IMR-90 (cell line): Measurements from ENCODE around the gene GGA3. TPM values are rescaled to one million over a fixed set of nuclear protein-coding genes. Genes with fewer than 3 reads are reported as not detected.

Experiments used
- ATAC-seq: fragments of 200-7000 bp; cut with Tn5 transposase; 2 replicates; pipeline ENCODE4 v1.9.1; 2020; ENCODE audit warnings: low read depth, mild to moderate bottlenecking, moderate library complexity
- BruUV-seq: library from RNA; stranded (reverse); fragments of 400-500 nt; replicated peaks from 2 replicates; lab custom pipeline; 2021; lab: Mats Ljungman, UMichigan
- CTCF ChIA-PET: fragments of 300-600 bp; formaldehyde crosslinking; extraction: SDS; loops from one replicate; lab custom pipeline; 2021; ENCODE audit warnings: antibody characterized with exemption; lab: Yijun Ruan, JAX
- POLR2A ChIA-PET: fragments of 300-600 bp; sonication (Branson Sonifier 250); formaldehyde crosslinking; loops from one replicate; lab custom pipeline; 2022; ENCODE audit warnings: antibody characterized with exemption; ENCODE audit not compliant: unreplicated experiment; lab: Charles Lee
- DNase-seq: peaks from one replicate; pipeline ENCODE4 v3.0.0; 2013
- H2AFZ ChIP-seq: replicated peaks from 2 replicates; pipeline ENCODE3; 2013; ENCODE audit warnings: low read length, mild to moderate bottlenecking; ENCODE audit not compliant: poor library complexity
- H2AK5ac ChIP-seq: 2 replicates; pipeline ENCODE4 v1.6.1; 2013; ENCODE audit warnings: low read depth, low read length, inconsistent platforms
- H2AK9ac ChIP-seq: replicated peaks from 2 replicates; pipeline ENCODE3; 2013; ENCODE audit warnings: mild to moderate bottlenecking, low read depth, low read length, moderate library complexity; ENCODE audit not compliant: poor library complexity
- H2BK120ac ChIP-seq: 2 replicates; pipeline ENCODE4 v1.6.1; 2013; ENCODE audit warnings: low read depth, low read length, inconsistent platforms
- H2BK15ac ChIP-seq: 3 replicates; pipeline ENCODE4 v1.6.1; 2013; ENCODE audit warnings: low read depth, low read length, inconsistent platforms
- H2BK20ac ChIP-seq: 2 replicates; pipeline ENCODE4 v1.6.1; 2013; ENCODE audit warnings: low read depth, mild to moderate bottlenecking, inconsistent platforms, low read length, moderate library complexity
- H2BK5ac ChIP-seq: 2 replicates; pipeline ENCODE4 v1.6.1; 2013; ENCODE audit warnings: mild to moderate bottlenecking, low read depth, low read length, inconsistent platforms; ENCODE audit not compliant: poor library complexity, severe bottlenecking
- H3K14ac ChIP-seq: replicated peaks from 2 replicates; pipeline ENCODE4 v1.6.1; 2013; ENCODE audit warnings: low read depth, low read length, inconsistent platforms
- H3K18ac ChIP-seq: 2 replicates; pipeline ENCODE4 v1.6.1; 2013; ENCODE audit warnings: low read depth, low read length, control low read depth
- H3K23ac ChIP-seq: 2 replicates; pipeline ENCODE4 v1.6.1; 2013; ENCODE audit warnings: low read depth, low read length, inconsistent platforms
- H3K27ac ChIP-seq: 2 replicates; pipeline ENCODE4 v1.5.1; 2013; ENCODE audit warnings: mild to moderate bottlenecking, control low read depth, low read length; ENCODE audit not compliant: insufficient read depth
- H3K27me3 ChIP-seq: 2 replicates; pipeline ENCODE4 v1.6.1; 2013; ENCODE audit warnings: low read length; ENCODE audit not compliant: control insufficient read depth, insufficient read depth
- H3K36me3 ChIP-seq: 2 replicates; pipeline ENCODE4 v1.6.1; 2013; ENCODE audit warnings: low read length, mixed read lengths; ENCODE audit not compliant: control insufficient read depth, insufficient read depth
- H3K4ac ChIP-seq: 2 replicates; pipeline ENCODE4 v1.6.1; 2013; ENCODE audit warnings: low read depth, low read length, inconsistent platforms
- H3K4me1 ChIP-seq: 2 replicates; pipeline ENCODE4 v1.6.1; 2013; ENCODE audit warnings: low read length, mixed read lengths; ENCODE audit not compliant: control insufficient read depth, insufficient read depth
- H3K4me2 ChIP-seq: 2 replicates; pipeline ENCODE4 v1.6.1; 2013; ENCODE audit warnings: low read depth, mild to moderate bottlenecking, control low read depth, low read length, moderate library complexity
- H3K4me3 ChIP-seq: 2 replicates; pipeline ENCODE4 v1.5.1; 2013; ENCODE audit warnings: low read depth, mild to moderate bottlenecking, control low read depth, low read length, moderate library complexity; ENCODE audit not compliant: insufficient read depth
- H3K56ac ChIP-seq: 2 replicates; pipeline ENCODE4 v1.6.1; 2013; ENCODE audit warnings: low read length, inconsistent platforms; ENCODE audit not compliant: insufficient read depth; ENCODE audit errors: extremely low read depth
- H3K79me1 ChIP-seq, 2 experiments: 2 replicates each; pipeline ENCODE4 v1.6.1; 2013; ENCODE audit warnings: low read length in 2 of 2, inconsistent platforms in 1 of 2, low read depth in 1 of 2
- H3K9ac ChIP-seq: 2 replicates; pipeline ENCODE4 v1.6.1; 2013; ENCODE audit warnings: low read depth, low read length, control low read depth
- H3K9me1 ChIP-seq: 2 replicates; pipeline ENCODE4 v1.6.1; 2013; ENCODE audit warnings: low read length, inconsistent platforms; ENCODE audit not compliant: insufficient read depth
- H3K9me3 ChIP-seq: 2 replicates; pipeline ENCODE4 v1.6.1; 2013; ENCODE audit warnings: low read length; ENCODE audit not compliant: control insufficient read depth, insufficient read depth
- H4K20me1 ChIP-seq: 2 replicates; pipeline ENCODE4 v1.6.1; 2013; ENCODE audit warnings: low read length, inconsistent platforms; ENCODE audit not compliant: insufficient read depth
- H4K5ac ChIP-seq: 2 replicates; pipeline ENCODE4 v1.6.1; 2013; ENCODE audit warnings: mild to moderate bottlenecking, low read depth, low read length, control low read depth
- H4K8ac ChIP-seq, 2 experiments: 2 replicates each; pipeline ENCODE4 v1.6.1; 2013; ENCODE audit warnings: low read depth in 2 of 2, low read length in 2 of 2, control low read depth in 1 of 2, inconsistent platforms in 1 of 2
- H4K91ac ChIP-seq: 2 replicates; pipeline ENCODE4 v1.6.1; 2013; ENCODE audit warnings: low read depth, low read length, inconsistent platforms; ENCODE audit not compliant: insufficient read depth
- CEBPB ChIP-seq: IDR thresholded peaks from 2 replicates; pipeline ENCODE4 v1.6.1; 2012; ENCODE audit warnings: low read depth, low read length, improper control_type of control experiment
- CHD1 ChIP-seq: IDR thresholded peaks from 2 replicates; pipeline ENCODE4 v1.6.1; 2012; ENCODE audit warnings: low read depth, low read length, improper control_type of control experiment
- FOS ChIP-seq: fragments of 150-350 bp; IDR thresholded peaks from 2 replicates; pipeline ENCODE4 v1.6.1; 2016; ENCODE audit warnings: low read depth, low read length
- NFE2L2 ChIP-seq: fragments of 150-350 bp; IDR thresholded peaks from 2 replicates; pipeline ENCODE4 v1.6.1; 2016; ENCODE audit warnings: low read depth, mild to moderate bottlenecking, low read length
- RCOR1 ChIP-seq: IDR thresholded peaks from 2 replicates; pipeline ENCODE4 v1.6.1; 2012; ENCODE audit warnings: mild to moderate bottlenecking, low read length, improper control_type of control experiment; ENCODE audit not compliant: insufficient replicate concordance
- SMC3 ChIP-seq: fragments of 150-350 bp; IDR thresholded peaks from 2 replicates; pipeline ENCODE4 v1.6.1; 2016; ENCODE audit warnings: low read depth, mild to moderate bottlenecking, antibody characterized with exemption, low read length, moderate library complexity
- WGBS, 2 experiments: methylation state at CpG; one replicate each; pipeline versions ENCODE4 v1.1.5 to v1.1.7; 2013; ENCODE audit warnings: missing lambda C conversion rate in 2 of 2; ENCODE audit not compliant: insufficient read length in 1 of 2; ENCODE audit errors: extremely low coverage in 2 of 2; 5-methylcytosine and 5-hydroxymethylcytosine counted together
- dilution Hi-C: fragments of 300-500 bp; cut with HindIII; formaldehyde crosslinking; loops from one replicate; pipeline ENCODE4 v1.14.3; 2018; ENCODE audit warnings: low sequenced_read_pairs; ENCODE audit not compliant: unreplicated experiment
- in situ Hi-C: fragments of 300-500 bp; cut with MboI; formaldehyde crosslinking; loops from 3 replicates; pipeline ENCODE4 v1.14.3; 2019; ENCODE audit warnings: low sequenced_read_pairs, inconsistent platforms, mixed read lengths
- intact Hi-C: fragments of 100-400 bp; cut with micrococcal nuclease; formaldehyde crosslinking; loops from 2 replicates; pipeline ENCODE4 v1.10.0; 2022
- polyA plus RNA-seq, 3 experiments: library from polyadenylated mRNA; depleted of rRNA; stranded (reverse); fragments of >200 nt; gene quantifications; 2 replicates each; pipeline ENCODE4 v1.2.3, GENCODE V29; 2012; ENCODE audit warnings: low replicate concordance in 1 of 3
- total RNA-seq: library from RNA; depleted of rRNA; stranded (reverse); fragments of >200 nt; gene quantifications from 2 replicates; pipeline ENCODE4 v1.2.3, GENCODE V29; 2012

GGA3 gene
- total and polyA plus RNA-seq, 2 of the 4 experiments (the other 2 are of a cell fraction), result 15.1 to 35.2 TPM

DNA sequence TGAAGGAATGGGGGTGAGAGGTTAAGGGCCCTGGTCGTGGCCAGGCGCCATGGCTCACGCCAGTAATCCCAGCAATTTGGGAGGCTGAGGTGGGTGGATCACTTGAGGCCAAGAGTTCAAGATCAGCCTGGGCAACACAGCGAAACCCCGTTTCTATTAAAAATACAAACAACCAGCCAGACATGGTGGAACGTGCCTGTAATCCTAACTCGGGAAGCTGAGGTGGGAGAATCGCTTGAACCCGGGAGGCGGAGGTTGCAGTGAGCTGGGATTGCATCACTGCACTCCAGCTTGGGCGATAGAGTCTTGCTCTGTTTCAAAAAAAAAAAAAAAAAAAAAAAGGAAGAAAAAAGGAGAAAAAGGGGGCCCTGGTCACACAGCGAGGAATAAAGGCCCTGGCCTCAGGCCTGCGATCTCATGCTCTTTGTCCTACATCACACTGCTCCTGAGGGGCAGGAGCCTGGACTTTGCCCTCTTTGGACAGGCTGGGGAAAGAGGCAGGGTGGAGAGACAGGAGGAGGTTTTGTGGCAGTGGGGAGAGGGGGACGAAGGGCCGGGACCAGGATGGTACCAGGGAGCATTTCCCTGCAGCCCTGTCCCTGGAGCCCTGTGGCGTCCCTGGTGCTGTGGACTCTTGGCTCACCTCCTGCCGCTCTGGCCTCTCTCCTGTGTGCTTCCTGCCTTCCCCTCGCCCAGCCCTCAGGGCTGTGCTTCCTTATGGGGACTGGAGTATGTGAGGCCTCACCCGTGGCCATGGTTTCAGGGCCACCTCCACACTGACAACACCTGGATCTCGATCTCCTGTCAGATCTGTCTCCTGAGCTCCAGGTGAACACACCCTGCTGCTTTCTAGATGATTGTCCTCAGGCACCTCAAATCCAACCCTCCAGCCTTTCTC, 47.6 kb upstream of the GGA3 start (continued):
- TF ChIP-seq SMC3, result no peak

- Histone ChIP-seq H3K27me3 (no peaks in the 10 kb centered on the region), H2BK120ac (no peak overlapping the region), H3K9me1 (no peaks in the 10 kb centered on the region), H3K9me3 (no peaks in the 10 kb centered on the region), H3K14ac (no peak overlapping the region), H3K4ac (no peak overlapping the region), H2AK9ac (no peak overlapping the region), H3K4me3 (no peak overlapping the region), H3K9ac (no peak overlapping the region), H2BK20ac (no peak overlapping the region), H2AK5ac (no peak overlapping the region), H4K91ac (no peak overlapping the region), H3K4me2 (no peak overlapping the region), H3K56ac (no peak overlapping the region), H3K79me1 (no peaks in the 10 kb centered on the region), H3K18ac (no peak overlapping the region), H2AFZ (no peak overlapping the region), H3K4me1 (no peaks in the 10 kb centered on the region), H4K20me1 (no peaks in the 10 kb centered on the region), H3K36me3 (no peaks in the 10 kb centered on the region), H4K8ac (no peak overlapping the region), H3K27ac (no peak overlapping the region), H2BK5ac (no peak overlapping the region), H3K23ac (no peak overlapping the region), H4K5ac (no peak overlapping the region), H2BK15ac (no peak overlapping the region)
- intact Hi-C loops, result no loop called here
- no peak for DNase-seq
- BruUV-seq, result no TSS peak
- in situ Hi-C loops, result no loop called here
- WGBS, 2 experiments, result 76% methylated on average over 3 of the region's 13 CpGs; no CpG with 5 or more reads in 1 of the 2 experiments
- dilution Hi-C loops, result no loop called here
- no peak for TF ChIP-seq NFE2L2
- no peak for TF ChIP-seq CEBPB
- no peak for TF ChIP-seq SMC3
- no peak for TF ChIP-seq RCOR1
- TF ChIP-seq CHD1, result no peak
- TF ChIP-seq FOS, result no peak
- ATAC-seq, result no peak
- ChIA-PET CTCF (no interaction called here), POLR2A (no interaction called here)
Observed at GRCh38 chr17:75307957-75308731, 46.7 kb upstream of the GGA3 start.
